ENCODE data around the gene ACOT7. TPM values are rescaled to one million over a fixed set of nuclear protein-coding genes. Genes with fewer than 3 reads are reported as not detected.

The ACOT7 gene
- total RNA-seq, 2 donors from 2014 or later = 16.9 to 24.9 TPM

DNA sequence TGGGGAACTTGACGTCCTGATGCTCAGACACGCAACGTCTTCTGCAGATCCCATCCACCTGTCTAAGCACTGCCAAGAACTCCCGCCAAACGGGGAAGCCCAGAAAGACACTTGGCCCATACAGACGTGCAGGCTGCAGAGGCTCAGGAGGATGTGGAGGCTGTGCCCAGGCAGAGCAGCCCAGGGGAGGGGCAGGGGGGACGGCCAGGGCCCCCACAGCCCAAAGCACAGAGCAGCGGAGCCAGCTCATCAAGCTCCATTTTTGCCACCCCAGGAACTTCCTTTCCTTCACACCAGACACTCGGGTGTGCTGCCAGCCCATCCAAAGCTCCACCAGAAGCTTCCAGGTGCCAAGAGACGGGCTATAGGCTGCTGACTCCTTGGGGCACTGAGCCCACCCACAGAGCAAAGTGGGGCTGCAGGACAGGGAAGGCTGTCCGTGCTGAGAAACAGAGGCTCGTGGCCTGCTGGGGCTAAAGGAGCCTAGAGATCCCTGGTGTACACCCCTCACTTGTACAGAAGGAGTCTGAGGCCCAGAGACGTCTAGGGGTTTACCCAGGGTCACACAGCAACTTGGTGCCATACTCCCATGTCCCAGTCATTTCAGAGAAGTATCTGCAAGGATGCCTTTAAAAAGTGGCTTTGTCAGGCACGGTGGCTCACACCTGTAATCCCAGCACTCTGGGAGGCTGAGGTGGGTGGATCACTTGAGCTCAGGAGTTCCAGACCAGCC is 59.1 kb downstream of the ACOT7 start:
- Histone ChIP-seq H3K27me3 (replicated peaks; ENCODE audit: insufficient read depth) (no peaks in the 10 kb centered on the region), H3K27ac (no peak overlapping the region), H3K9me3 (no peaks in the 10 kb centered on the region), H3K36me3 (no peaks in the 10 kb centered on the region), H3K4me3 (no peak overlapping the region), H3K4me1 (replicated peaks) (no peaks in the 10 kb centered on the region)
- TF ChIP-seq POLR2A (IDR thresholded peaks at IDR 0.05) = no peak
- TF ChIP-seq, protein P1, sequence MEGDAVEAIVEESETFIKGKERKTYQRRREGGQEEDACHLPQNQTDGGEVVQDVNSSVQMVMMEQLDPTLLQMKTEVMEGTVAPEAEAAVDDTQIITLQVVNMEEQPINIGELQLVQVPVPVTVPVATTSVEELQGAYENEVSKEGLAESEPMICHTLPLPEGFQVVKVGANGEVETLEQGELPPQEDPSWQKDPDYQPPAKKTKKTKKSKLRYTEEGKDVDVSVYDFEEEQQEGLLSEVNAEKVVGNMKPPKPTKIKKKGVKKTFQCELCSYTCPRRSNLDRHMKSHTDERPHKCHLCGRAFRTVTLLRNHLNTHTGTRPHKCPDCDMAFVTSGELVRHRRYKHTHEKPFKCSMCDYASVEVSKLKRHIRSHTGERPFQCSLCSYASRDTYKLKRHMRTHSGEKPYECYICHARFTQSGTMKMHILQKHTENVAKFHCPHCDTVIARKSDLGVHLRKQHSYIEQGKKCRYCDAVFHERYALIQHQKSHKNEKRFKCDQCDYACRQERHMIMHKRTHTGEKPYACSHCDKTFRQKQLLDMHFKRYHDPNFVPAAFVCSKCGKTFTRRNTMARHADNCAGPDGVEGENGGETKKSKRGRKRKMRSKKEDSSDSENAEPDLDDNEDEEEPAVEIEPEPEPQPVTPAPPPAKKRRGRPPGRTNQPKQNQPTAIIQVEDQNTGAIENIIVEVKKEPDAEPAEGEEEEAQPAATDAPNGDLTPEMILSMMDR (IDR thresholded peaks at IDR 0.05) = no peak
- no peak for TF ChIP-seq POLR2AphosphoS5 (IDR thresholded peaks at IDR 0.05)
- intact Hi-C loops (cut with DNase I) = no loop called here
- 80% methylated on average over 14 of the region's 14 CpGs for WGBS
- DNase-seq (ENCODE audit: low spot score) = no peak

DNA sequence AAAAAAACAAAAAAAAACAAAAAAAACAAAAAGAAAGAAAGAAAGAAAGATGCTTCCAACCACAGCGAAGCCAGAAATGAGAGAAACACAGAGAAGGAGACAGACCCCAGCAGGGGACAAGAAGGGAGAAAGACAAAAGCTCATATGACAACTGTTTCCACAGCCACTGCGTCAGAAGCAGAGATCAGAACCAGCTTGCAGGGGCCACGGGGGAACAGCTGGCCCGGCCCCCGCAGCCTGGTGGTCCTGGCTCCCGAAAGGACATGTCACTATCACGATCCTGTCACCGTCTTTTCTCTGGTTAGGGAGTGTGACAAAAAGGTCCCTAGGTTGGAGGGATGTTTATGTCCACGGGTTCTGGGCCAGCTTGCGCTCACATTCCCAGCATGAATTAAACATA is 60.7 kb downstream of the ACOT7 start:
- Histone ChIP-seq H3K36me3 (no peaks in the 10 kb centered on the region), H3K27me3 (replicated peaks; ENCODE audit: insufficient read depth) (no peaks in the 10 kb centered on the region), H3K27ac (no peak overlapping the region), H3K4me1 (replicated peaks) (no peaks in the 10 kb centered on the region), H3K9me3 (no peaks in the 10 kb centered on the region), H3K4me3 (no peak overlapping the region)
- TF ChIP-seq, protein P1 (IDR thresholded peaks at IDR 0.05) = no peak
- TF ChIP-seq POLR2A (IDR thresholded peaks at IDR 0.05) (no peak), POLR2AphosphoS5 (IDR thresholded peaks at IDR 0.05) (no peak)
- WGBS = 94% methylated on average over 10 of the region's 10 CpGs
- no peak for DNase-seq (ENCODE audit: low spot score)
- intact Hi-C loops (cut with DNase I) = no loop called here

DNA sequence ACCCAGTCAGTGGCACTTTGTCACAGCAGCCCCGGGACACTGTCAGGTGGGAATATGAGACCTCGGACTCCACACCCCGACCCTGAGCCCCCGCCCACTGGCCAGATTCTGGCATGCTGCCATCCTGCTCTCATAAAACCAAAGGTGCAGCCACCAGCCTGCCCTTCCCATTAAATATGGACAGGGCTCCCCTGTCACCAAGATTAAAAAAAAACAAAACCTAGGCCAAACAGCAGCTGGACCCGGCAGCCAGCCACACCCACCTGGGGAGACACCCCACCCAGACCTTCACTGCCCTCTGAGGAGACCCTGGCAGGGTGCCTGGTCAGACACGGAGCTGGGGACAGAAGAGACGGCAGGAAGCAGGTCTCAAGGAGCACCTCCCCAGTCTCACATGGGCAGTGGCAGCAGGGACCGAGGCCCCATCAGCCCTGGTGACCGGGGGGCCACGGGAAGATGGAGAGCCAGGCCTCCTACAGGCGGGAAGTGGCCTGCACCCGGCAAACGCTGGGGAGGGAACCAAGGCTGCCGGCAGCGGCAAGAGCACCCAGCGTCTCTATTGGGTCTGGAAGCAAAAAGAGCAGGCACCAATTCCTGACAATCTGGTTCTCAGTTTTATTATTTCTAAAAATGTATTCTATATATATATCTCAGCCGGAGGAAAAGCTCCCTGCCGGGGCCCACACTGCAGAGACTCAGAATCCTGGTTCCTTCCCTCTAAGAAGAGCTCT is 61.9 kb downstream of the ACOT7 start:
- Histone ChIP-seq H3K4me1 (replicated peaks) (no peaks in the 10 kb centered on the region), H3K4me3 (no peak overlapping the region), H3K27ac (no peak overlapping the region), H3K27me3 (replicated peaks; ENCODE audit: insufficient read depth) (no peaks in the 10 kb centered on the region), H3K9me3 (no peaks in the 10 kb centered on the region), H3K36me3 (no peaks in the 10 kb centered on the region)
- TF ChIP-seq, protein P1 (IDR thresholded peaks at IDR 0.05) = no peak
- TF ChIP-seq POLR2AphosphoS5 (IDR thresholded peaks at IDR 0.05) = no peak
- TF ChIP-seq POLR2A (IDR thresholded peaks at IDR 0.05) = no peak
- no peak for DNase-seq (ENCODE audit: low spot score)
- intact Hi-C loops (cut with DNase I) = no loop called here
- 62% methylated on average over 18 of the region's 18 CpGs for WGBS

DNA sequence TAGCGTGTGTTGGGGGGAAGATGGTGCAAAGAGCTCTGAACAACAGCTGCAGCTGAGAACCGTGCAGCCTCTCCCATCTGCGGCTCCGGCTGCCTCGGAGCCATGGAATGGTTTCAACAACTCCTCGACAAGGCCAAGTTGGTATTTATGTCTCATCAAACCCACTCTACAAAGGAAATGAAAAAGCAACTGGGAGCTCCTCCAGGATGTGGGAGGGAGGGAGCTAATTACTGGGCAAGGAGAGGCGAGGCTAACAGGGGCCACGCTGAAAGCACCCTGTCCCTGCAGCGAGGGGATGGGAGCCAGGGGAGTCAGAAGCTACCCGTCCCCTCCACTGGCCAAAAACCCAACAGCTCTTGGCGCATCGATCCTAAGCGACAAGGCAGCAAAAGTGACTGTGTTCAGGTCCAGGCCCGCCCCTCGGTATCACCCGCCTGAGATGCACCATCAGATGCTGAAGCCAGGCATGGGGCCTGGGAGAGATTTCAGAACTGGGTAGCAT is 63.1 kb downstream of the ACOT7 start:
- Histone ChIP-seq H3K9me3 (no peaks in the 10 kb centered on the region), H3K36me3 (no peaks in the 10 kb centered on the region), H3K27me3 (replicated peaks; ENCODE audit: insufficient read depth) (no peaks in the 10 kb centered on the region), H3K4me3 (no peak overlapping the region), H3K4me1 (replicated peaks) (no peaks in the 10 kb centered on the region), H3K27ac (no peak overlapping the region)
- no peak for TF ChIP-seq POLR2A (IDR thresholded peaks at IDR 0.05)
- TF ChIP-seq POLR2AphosphoS5 (IDR thresholded peaks at IDR 0.05) = no peak
- TF ChIP-seq, protein P1 (IDR thresholded peaks at IDR 0.05) = no peak
- no peak for DNase-seq (ENCODE audit: low spot score)
- WGBS = 36% methylated on average over 16 of the region's 16 CpGs
- intact Hi-C loops (cut with DNase I) = no loop called here

All from prostate gland (tissue), 2 donors.